HG03066 (cell line): Measurements from ENCODE around the gene GLT6D1.
"Not testable (repeated sequence)": the region's sequence is repeated elsewhere in the genome, so short reads cannot be mapped to it uniquely, and the experiment has no call there.

ENCODE experiments used
- ATAC-seq: cut with Tn5 transposase; IDR thresholded peaks from one replicate; pipeline ENCODE4 v1.9.1; 2021; ENCODE audit warnings: low read depth; ENCODE audit not compliant: unreplicated experiment

The GLT6D1 gene, protein sequence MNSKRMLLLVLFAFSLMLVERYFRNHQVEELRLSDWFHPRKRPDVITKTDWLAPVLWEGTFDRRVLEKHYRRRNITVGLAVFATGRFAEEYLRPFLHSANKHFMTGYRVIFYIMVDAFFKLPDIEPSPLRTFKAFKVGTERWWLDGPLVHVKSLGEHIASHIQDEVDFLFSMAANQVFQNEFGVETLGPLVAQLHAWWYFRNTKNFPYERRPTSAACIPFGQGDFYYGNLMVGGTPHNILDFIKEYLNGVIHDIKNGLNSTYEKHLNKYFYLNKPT

DNA sequence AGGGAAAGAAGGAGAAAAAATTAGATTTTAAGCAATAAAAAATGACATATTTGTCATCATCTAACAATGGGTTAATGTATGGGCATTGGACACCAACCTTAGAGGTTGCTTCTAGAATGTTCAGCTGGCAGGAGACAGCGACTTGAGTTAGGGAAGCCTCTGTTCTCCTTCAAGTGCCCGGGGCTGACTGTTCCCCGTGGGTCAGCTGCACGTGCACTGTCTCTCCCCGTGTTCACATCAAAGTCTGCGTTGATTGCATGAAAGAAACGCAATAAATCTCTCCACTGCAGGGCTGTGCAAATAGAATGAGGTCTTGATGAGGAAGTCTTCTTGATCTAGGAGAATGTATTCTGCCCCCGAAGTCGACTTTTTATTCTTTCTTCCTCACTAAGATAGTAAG, at the start of gene GLT6D1:
Gene GLT6D1, minus strand, starts transcription at position 345 of the 400 bp plus-strand sequence. CDS start 353 bp downstream, outside the sequence.
- ATAC-seq: no peak

- ATAC-seq: no peak
Observed at GRCh38 chr9:135689011-135689410, 49.7 kb upstream of the GLT6D1 start.

DNA sequence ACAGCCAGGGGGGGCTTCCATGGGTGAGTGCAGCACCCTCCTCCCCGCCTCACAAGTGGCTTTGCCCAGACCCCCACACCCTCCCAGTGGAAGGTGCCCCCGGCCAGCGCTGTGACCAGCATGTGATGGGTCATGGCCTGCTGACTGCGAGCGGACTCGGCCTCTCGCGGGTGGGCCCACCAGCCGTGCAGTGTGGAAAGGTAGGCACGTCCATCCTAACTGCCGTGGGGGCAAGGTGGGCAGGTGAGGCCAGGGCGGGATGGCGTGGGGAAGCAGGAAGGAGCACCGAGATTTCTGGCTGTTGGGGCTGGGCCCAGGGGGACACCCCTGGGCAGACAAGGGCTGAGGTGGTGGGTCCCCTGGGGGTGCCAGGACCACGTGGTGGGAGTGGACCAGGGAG, 47.9 kb upstream of the GLT6D1 start:
- no peak for ATAC-seq

DNA sequence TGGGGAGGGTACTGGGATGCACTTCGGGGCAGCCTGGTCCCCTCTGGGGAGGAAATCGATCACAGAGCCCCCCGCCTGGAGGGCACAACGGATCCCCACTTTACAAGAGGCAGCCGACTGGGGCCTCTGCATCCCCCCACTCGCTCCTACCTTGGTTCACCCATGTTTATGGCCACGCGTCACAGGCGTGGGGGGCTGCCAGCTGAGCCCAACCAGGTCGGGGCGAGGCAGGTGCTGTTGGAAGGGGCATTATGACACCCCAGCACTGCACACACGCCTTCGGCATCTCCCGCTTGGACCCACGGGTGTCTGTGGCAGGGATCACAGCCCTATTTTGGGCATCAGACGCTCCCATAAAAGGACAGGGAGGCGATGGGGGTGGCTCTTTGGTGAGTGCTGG, 45.4 kb upstream of the GLT6D1 start:
- ATAC-seq: no peak

GRCh38 chr9:135683401-135684034, 44.2 kb upstream of the GLT6D1 start:
- ATAC-seq: no peak

- no peak for ATAC-seq
Observed at GRCh38 chr9:135681161-135681560, 41.8 kb upstream of the GLT6D1 start.

- no peak for ATAC-seq
Observed at GRCh38 chr9:135680056-135680455, 40.7 kb upstream of the GLT6D1 start.

GRCh38 chr9:135678236-135679017, 39.1 kb upstream of the GLT6D1 start:
- ATAC-seq: no peak

DNA sequence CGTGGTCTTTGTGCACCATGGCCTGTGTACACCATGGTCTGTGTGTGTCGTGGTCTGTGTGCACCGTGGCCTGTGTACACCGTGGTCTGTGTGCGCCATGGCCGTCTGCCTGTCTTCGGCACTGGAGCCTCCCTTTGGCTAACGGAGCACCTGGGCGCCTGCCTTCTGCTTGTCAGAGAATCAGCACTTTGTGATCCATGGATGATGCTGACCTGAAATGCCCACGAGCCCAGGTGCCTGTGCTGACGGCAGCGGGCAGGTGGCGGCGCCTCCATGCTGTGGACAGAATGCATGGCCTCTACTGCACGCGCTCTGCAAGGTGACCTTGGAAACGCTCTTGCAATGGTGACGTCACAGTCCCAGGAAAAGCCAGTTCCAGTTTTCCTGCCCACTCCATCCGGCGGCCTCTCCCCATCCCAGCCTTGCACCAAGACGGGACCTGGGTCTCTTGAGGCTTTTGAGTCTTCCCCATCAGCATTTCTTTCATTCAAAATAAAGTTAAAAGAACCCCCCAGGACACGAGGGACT, 38.4 kb upstream of the GLT6D1 start:
- ATAC-seq: no peak

GRCh38 chr9:135676891-135677290, 37.6 kb upstream of the GLT6D1 start:
- ATAC-seq: no peak

- no peak for ATAC-seq
Observed at GRCh38 chr9:135674977-135675376, 35.6 kb upstream of the GLT6D1 start.

- ATAC-seq: no peak
Observed at GRCh38 chr9:135673941-135674340, 34.6 kb upstream of the GLT6D1 start.

DNA sequence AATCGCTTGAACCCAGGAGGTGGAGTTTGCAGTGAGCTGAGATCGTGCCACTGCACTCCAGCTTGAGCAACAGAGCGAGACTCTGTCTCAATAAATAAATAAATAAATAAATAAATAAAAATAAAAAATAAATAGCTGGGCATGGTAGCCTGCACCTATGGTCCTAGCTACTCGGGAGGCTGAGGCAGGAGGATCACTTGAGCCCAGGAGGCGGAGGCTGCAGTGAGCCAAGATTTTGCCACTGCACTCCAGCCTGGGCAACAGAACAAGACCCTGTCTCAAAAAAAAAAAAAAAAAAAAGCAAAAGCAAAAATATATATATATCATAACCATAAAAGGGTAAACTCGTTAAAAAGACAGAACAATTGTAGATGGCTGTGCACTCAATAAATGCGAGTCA, 33.4 kb upstream of the GLT6D1 start:
- not testable (repeated sequence) for ATAC-seq

DNA sequence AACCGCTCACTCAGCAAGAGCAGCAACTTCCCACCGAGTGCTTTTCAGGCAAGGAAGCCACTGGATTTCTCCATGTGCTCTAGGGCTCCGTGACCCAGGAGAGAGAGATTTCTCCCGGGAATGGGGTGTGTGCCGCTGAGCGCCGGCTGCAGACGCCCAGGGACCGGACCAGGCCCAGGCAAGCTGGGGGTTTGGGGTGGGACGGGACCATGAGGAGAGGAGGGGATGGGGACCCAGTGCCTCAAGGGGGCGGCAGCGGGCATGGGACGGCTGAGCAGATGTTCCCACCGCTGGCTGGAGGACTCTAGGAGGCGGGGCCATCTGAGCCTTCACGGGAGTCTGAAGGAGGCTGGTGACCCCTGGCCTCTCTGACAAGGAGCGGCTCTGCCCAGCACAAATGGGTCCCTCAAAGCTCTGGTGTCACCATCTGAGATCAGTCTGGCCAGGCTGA, 32.3 kb upstream of the GLT6D1 start:
- no peak for ATAC-seq

- no peak for ATAC-seq
Observed at GRCh38 chr9:135670721-135671590, 31.6 kb upstream of the GLT6D1 start.

DNA sequence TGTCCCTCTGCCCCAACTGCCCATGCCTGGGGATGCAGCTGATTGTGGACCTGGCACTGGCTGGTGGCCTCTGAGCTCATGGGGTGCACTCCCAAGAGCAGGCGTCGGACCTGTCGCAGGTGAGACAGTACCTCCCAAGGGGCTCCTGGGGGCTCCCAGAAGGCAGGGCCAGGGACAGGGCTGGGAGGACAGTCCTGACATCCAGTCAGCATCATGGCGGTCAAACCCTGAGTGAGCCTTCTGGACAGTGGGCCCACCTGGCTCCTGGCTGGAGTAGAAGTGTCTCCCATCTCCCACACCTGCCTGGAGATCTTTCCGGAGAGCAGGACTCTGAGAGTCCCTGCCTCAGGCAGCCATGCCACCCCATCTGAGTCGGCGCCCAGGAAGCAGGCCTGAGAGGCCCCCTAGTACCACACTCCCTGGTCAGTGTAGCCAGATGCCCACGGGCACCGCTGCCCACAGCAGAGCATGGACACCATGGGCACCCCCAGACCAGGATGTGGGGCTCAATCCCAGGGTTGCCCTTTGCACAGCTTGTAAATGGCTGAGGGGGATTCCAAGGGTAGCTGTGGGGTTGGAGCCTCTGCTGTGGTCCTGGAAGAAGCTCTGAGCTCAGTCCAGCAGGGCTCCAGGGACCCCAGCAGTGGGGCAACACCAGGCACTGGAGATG, 30.4 kb upstream of the GLT6D1 start:
- no peak for ATAC-seq

GRCh38 chr9:135669018-135669417, 29.7 kb upstream of the GLT6D1 start:
- ATAC-seq: not testable (repeated sequence)

DNA sequence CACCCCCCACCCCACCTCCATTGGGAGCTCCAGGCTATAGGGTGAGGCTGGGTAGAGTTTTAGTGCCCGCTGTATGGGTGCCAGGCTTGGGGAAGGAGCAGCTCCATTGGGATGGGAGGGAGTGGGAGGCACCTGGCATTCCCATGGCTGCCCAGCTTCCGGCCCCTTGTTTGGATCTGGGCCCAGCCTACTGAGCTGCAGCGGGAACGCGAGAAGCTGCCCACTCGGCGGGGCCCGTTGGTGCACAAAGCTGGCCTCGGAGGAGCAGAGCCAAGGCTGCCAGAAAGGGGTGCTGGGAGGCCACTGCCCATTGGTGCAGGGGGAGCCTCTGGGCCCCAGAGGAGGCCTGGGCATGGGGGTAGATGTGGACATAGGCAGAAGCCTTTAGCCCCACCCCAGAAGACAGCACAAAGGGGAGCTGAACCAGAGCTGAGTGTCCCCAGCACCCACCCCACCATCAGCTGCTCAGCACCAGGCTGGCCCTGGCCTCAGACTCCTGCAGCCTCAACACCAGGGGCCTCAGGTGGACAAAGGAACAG, 28.2 kb upstream of the GLT6D1 start:
- ATAC-seq: no peak
